B cell (primary cell): ENCODE results near the gene CADM2. TPM values are rescaled to one million over a fixed set of nuclear protein-coding genes. Genes with fewer than 3 reads are reported as not detected.

Experiments
- ATAC-seq: fragments of 200-7000 bp; cut with Tn5 transposase; one replicate; pipeline ENCODE4 v1.10.0; 2021; ENCODE audit warnings: low read depth, mild to moderate bottlenecking, moderate number of reproducible peaks, moderate library complexity
- CTCF ChIA-PET: fragments of 350-600 bp; sonication (Branson Sonifier 250); formaldehyde crosslinking; loops from one replicate; lab custom pipeline; 2021; ENCODE audit warnings: antibody characterized with exemption, inconsistent platforms; lab: Charles Lee
- POLR2A ChIA-PET: fragments of 350-600 bp; sonication (Branson Sonifier 250); formaldehyde crosslinking; loops from one replicate; lab custom pipeline; 2021; ENCODE audit warnings: antibody characterized with exemption; lab: Charles Lee
- DNase-seq: peaks from one replicate; pipeline ENCODE4 v3.0.0; 2013
- H2AFZ ChIP-seq: 2 replicates; pipeline ENCODE4 v1.6.1; 2012; ENCODE audit warnings: mild to moderate bottlenecking, low read depth, low read length; ENCODE audit not compliant: insufficient read depth, poor library complexity, severe bottlenecking
- H3K27ac ChIP-seq, 2 donors: 1 replicate in 1 of 2; 2 replicates in 1 of 2; pipeline ENCODE4 v1.5.1; 2012 to 2013; ENCODE audit warnings: low read length in 2 of 2, mild to moderate bottlenecking in 2 of 2, moderate library complexity in 1 of 2
- H3K27me3 ChIP-seq, 4 experiments: fragments of 200-600 bp in 1 of 4; sonication (generic) in 1 of 4; replicated peaks in 1 of 4; 1 replicate in 2 of 4; 2 replicates in 2 of 4; pipeline versions ENCODE4 v1.6.1 to v1.7.0; 2013 to 2016; ENCODE audit warnings: low read length in 3 of 4, mild to moderate bottlenecking in 2 of 4, mixed read lengths in 1 of 4, moderate library complexity in 1 of 4; ENCODE audit not compliant: insufficient read depth in 4 of 4, control insufficient read depth in 3 of 4; ENCODE audit errors: control extremely low read depth in 1 of 4
- H3K36me3 ChIP-seq, 2 experiments: replicated peaks in 1 of 2; 1 replicate in 1 of 2; 2 replicates in 1 of 2; pipeline versions ENCODE4 v1.6.1 to v1.7.1; 2013; ENCODE audit warnings: low read length in 1 of 2; ENCODE audit not compliant: insufficient read depth in 2 of 2, control insufficient read depth in 1 of 2; ENCODE audit errors: control extremely low read depth in 1 of 2, extremely low read depth in 1 of 2
- H3K4me1 ChIP-seq, 2 donors: fragments of 200-600 bp in 1 of 2; sonication (generic) in 1 of 2; 1 replicate in 1 of 2; 2 replicates in 1 of 2; pipeline versions ENCODE4 v1.5.1 to v1.6.1; 2013 to 2017; ENCODE audit warnings: low read length in 2 of 2; ENCODE audit not compliant: control insufficient read depth in 2 of 2, insufficient read depth in 2 of 2
- H3K4me2 ChIP-seq: replicated peaks from 2 replicates; pipeline ENCODE3; 2012; ENCODE audit warnings: mild to moderate bottlenecking, low read depth, low read length; ENCODE audit not compliant: poor library complexity, severe bottlenecking
- H3K4me3 ChIP-seq, 5 experiments: fragments of 200-600 bp in 1 of 5; sonication (generic) in 1 of 5; 1 replicate in 3 of 5; 2 replicates in 2 of 5; pipeline versions ENCODE4 v1.5.1 to v1.7.0; 2011 to 2016; ENCODE audit warnings: low read length in 4 of 5, mild to moderate bottlenecking in 4 of 5, low read depth in 2 of 5, control low read depth in 1 of 5, moderate library complexity in 1 of 5; ENCODE audit not compliant: insufficient read depth in 1 of 5; ENCODE audit errors: control extremely low read depth in 1 of 5, extremely low read depth in 1 of 5
- H3K79me2 ChIP-seq: fragments of 200-600 bp; sonication (generic); one replicate; pipeline ENCODE4 v1.6.0; 2016; ENCODE audit warnings: low read length; ENCODE audit not compliant: control insufficient read depth, insufficient read depth
- H3K9ac ChIP-seq: fragments of 200-600 bp; sonication (generic); 2 replicates; pipeline ENCODE4 v1.6.1; 2017; ENCODE audit warnings: mild to moderate bottlenecking, low read length, moderate library complexity
- H3K9me3 ChIP-seq, 3 donors: one replicate each; pipeline versions ENCODE4 v1.6.1 to v1.7.1; 2013; ENCODE audit warnings: low read length in 2 of 3; ENCODE audit not compliant: control insufficient read depth in 2 of 3, insufficient read depth in 1 of 3; ENCODE audit errors: control extremely low read depth in 1 of 3
- H4K20me1 ChIP-seq: 2 replicates; pipeline ENCODE4 v1.6.0; 2012; ENCODE audit warnings: mild to moderate bottlenecking, low read length; ENCODE audit not compliant: insufficient read depth, control insufficient read depth, poor library complexity, severe bottlenecking
- H3K27ac Mint-ChIP-seq: one replicate; pipeline ENCODE4 v1.8.0; 2021; ENCODE audit warnings: mixed read lengths
- H3K27me3 Mint-ChIP-seq: one replicate; pipeline ENCODE4 v1.8.0; 2021; ENCODE audit warnings: mixed read lengths
- H3K4me1 Mint-ChIP-seq: one replicate; pipeline ENCODE4 v1.8.0; 2021; ENCODE audit warnings: mixed read lengths
- H3K4me3 Mint-ChIP-seq: one replicate; pipeline ENCODE4 v1.8.0; 2021; ENCODE audit warnings: mixed read lengths
- H3K9me3 Mint-ChIP-seq: one replicate; pipeline ENCODE4 v1.8.0; 2022; ENCODE audit warnings: mixed read lengths; ENCODE audit not compliant: insufficient read depth
- EZH2 ChIP-seq: IDR thresholded peaks from 2 replicates; pipeline ENCODE4 v1.6.1; 2012; ENCODE audit warnings: borderline replicate concordance, low read depth, mild to moderate bottlenecking, moderate library complexity, low read length; ENCODE audit not compliant: insufficient read depth, poor library complexity, severe bottlenecking
- WGBS: methylation state at CpG from one replicate; pipeline ENCODE4 v1.1.5; 2013; ENCODE audit warnings: missing lambda C conversion rate; ENCODE audit not compliant: insufficient coverage; 5-methylcytosine and 5-hydroxymethylcytosine counted together
- intact Hi-C: fragments of 100-400 bp; cut with micrococcal nuclease; formaldehyde crosslinking; loops from one replicate; pipeline ENCODE4 v1.10.0; 2022
- polyA plus RNA-seq: library from polyadenylated mRNA; depleted of rRNA; stranded (reverse); fragments of >200 nt; gene quantifications from 2 replicates; pipeline ENCODE4 v1.2.3, GENCODE V29; 2012
- total RNA-seq, 2 donors: library from RNA; stranded (reverse); fragments of 120-200 nt in 1 of 2; gene quantifications; 1 replicate in 1 of 2; 2 replicates in 1 of 2; pipeline versions ENCODE4 v1.2.3 to v1.2.4, GENCODE V29; 2013 to 2022
- TF ChIP-seq, protein P1 (sequence below): fragments of 200-600 bp; IDR thresholded peaks from one replicate; pipeline ENCODE4 v1.8.0; 2022; ENCODE audit warnings: antibody characterized with exemption, mild to moderate bottlenecking

The CADM2 gene
- total and polyA plus RNA-seq, 2 donors (not counting 1 experiment from before 2014, with no cell fraction given) = 0.10 to 0.37 TPM

DNA sequence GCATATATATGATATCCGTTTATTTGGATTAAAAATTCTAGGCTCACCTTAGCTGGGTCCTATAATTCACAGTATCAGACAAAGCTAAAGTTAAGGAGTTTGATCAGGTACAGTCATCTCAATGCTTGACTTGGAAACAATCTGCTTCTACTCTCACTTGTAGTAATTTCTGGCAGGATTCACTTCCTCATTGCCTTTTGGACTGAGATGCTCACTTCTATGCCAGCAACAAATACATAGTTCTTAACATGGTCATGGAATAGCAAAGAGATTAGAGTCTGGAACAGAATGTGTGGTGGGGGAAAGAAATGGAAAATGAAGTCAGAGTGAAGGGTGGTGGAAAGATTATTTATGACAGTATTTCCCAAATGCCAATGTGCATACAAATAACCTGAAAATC lies 693.6 kb downstream of the CADM2 start:
- no peak for DNase-seq
- intact Hi-C loops = no loop called here
- WGBS = no CpG with 5 or more reads among the region's 1 CpG

DNA sequence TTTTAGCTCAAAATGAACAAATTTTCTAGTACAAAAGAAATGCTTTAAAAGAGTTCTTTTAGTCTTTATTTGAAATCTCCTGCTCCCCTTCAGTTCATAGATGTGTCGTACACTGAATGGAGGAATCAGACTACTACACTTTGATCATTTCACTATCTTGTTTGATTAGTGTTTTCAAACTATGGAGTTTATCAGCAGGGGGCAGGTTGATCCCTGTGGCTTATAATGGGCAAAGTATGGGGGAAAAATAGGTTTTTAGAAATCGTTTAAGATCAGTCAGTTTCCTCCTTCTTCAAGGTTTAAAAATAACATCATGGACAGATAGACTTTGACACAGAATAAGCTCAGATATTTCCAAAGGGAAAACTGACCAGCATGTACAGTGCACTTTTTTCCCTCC lies 701.7 kb downstream of the CADM2 start:
- H3K4me3 ChIP-seq = no peak overlapping the region
- Mint-ChIP-seq H3K4me1 (no peaks in the 10 kb centered on the region), H3K27me3 (no peaks in the 10 kb centered on the region), H3K27ac (no peak overlapping the region), H3K4me3 (no peak overlapping the region), H3K9me3 (no peaks in the 10 kb centered on the region)
- TF ChIP-seq, protein P1, sequence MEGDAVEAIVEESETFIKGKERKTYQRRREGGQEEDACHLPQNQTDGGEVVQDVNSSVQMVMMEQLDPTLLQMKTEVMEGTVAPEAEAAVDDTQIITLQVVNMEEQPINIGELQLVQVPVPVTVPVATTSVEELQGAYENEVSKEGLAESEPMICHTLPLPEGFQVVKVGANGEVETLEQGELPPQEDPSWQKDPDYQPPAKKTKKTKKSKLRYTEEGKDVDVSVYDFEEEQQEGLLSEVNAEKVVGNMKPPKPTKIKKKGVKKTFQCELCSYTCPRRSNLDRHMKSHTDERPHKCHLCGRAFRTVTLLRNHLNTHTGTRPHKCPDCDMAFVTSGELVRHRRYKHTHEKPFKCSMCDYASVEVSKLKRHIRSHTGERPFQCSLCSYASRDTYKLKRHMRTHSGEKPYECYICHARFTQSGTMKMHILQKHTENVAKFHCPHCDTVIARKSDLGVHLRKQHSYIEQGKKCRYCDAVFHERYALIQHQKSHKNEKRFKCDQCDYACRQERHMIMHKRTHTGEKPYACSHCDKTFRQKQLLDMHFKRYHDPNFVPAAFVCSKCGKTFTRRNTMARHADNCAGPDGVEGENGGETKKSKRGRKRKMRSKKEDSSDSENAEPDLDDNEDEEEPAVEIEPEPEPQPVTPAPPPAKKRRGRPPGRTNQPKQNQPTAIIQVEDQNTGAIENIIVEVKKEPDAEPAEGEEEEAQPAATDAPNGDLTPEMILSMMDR = no peak
- no peak for TF ChIP-seq EZH2
- ATAC-seq (no peak), DNase-seq (no peak)
- H3K79me2 ChIP-seq = no peaks in the 10 kb centered on the region
- no peaks in the 10 kb centered on the region for H4K20me1 ChIP-seq
- intact Hi-C loops = no loop called here
- H3K9me3 ChIP-seq = no peaks in the 10 kb centered on the region
- POLR2A ChIA-PET = no interaction called here
- H3K27me3 ChIP-seq = no peaks in the 10 kb centered on the region
- CTCF ChIA-PET = no interaction called here
- H3K36me3 ChIP-seq = no peaks in the 10 kb centered on the region
- no peaks in the 10 kb centered on the region for H3K4me1 ChIP-seq
- no peak overlapping the region for H2AFZ ChIP-seq
- no CpG with 5 or more reads among the region's 2 CpGs for WGBS
- no peak overlapping the region for H3K27ac ChIP-seq
- H3K4me2 ChIP-seq = no peak overlapping the region
- H3K9ac ChIP-seq = no peak overlapping the region

More for the DNA sequence above, 693.6 kb downstream of the CADM2 start:
- no peak for ATAC-seq
- Histone ChIP-seq H3K9me3 (no peaks in the 10 kb centered on the region), H3K36me3 (no peaks in the 10 kb centered on the region), H3K4me2 (no peak overlapping the region), H4K20me1 (no peaks in the 10 kb centered on the region), H3K9ac (no peak overlapping the region), H2AFZ (no peak overlapping the region), H3K27me3 (no peaks in the 10 kb centered on the region), H3K79me2 (no peaks in the 10 kb centered on the region), H3K4me3 (no peak overlapping the region), H3K27ac (no peak overlapping the region), H3K4me1 (no peaks in the 10 kb centered on the region)
- TF ChIP-seq EZH2 = no peak
- ChIA-PET POLR2A (no interaction called here), CTCF (no interaction called here)
- Mint-ChIP-seq H3K4me3 (no peak overlapping the region), H3K4me1 (no peaks in the 10 kb centered on the region), H3K27ac (no peak overlapping the region), H3K27me3 (no peaks in the 10 kb centered on the region), H3K9me3 (peaks cover 2% of the 10 kb centered on the region)
